SK-N-SH (cell line): ENCODE results near the gene SPATA6. TPM values are rescaled to one million over a fixed set of nuclear protein-coding genes. Genes with fewer than 3 reads are reported as not detected.

Experiments used
- CTCF ChIA-PET: fragments of 300-600, 350-600 bp; formaldehyde crosslinking; extraction: SDS; loops from one replicate; lab custom pipeline; 2021; lab: Yijun Ruan, JAX
- POLR2A ChIA-PET: fragments of 350-600 bp; sonication (Branson Sonifier 250); formaldehyde crosslinking; extraction: SDS; loops from one replicate; lab custom pipeline; 2020; ENCODE audit warnings: antibody characterized with exemption, inconsistent platforms; lab: Yijun Ruan, JAX
- DNase-seq: peaks from one replicate; pipeline ENCODE4 v3.0.0; 2012
- H2AFZ ChIP-seq: fragments of 200-600 bp; sonication (generic); 2 replicates; pipeline ENCODE4 v1.8.1; 2016; ENCODE audit warnings: antibody characterized with exemption, mild to moderate bottlenecking, low read depth
- H3F3A ChIP-seq: fragments of 200-600 bp; sonication (generic); replicated peaks from 2 replicates; pipeline ENCODE3; 2016; ENCODE audit warnings: antibody characterized with exemption, mild to moderate bottlenecking; ENCODE audit not compliant: insufficient read depth
- H3K27ac ChIP-seq, 2 experiments: fragments of 200-500 bp in 1 of 2; fragments of 200-600 bp in 1 of 2; sonication (Bioruptor generic) in 1 of 2; sonication (generic), shearing (Covaris generic) in 1 of 2; 2 replicates each; pipeline versions ENCODE4 v1.5.1 to v1.6.1; 2014 to 2016; ENCODE audit warnings: low read depth in 2 of 2, inconsistent platforms in 1 of 2, low read length in 1 of 2, mild to moderate bottlenecking in 1 of 2, mixed read lengths in 1 of 2
- H3K27me3 ChIP-seq: fragments of 200-600 bp; sonication (generic), shearing (Covaris generic); 2 replicates; pipeline ENCODE4 v1.6.1; 2016; ENCODE audit warnings: mixed run types; ENCODE audit not compliant: insufficient read depth
- H3K36me3 ChIP-seq, 2 experiments: fragments of 200-500 bp in 1 of 2; fragments of 200-600 bp in 1 of 2; sonication (Bioruptor generic) in 1 of 2; sonication (generic) in 1 of 2; replicated peaks in 1 of 2; 2 replicates each; pipeline versions ENCODE3 to v1.5.1; 2014 to 2016; ENCODE audit warnings: low read length in 1 of 2, mild to moderate bottlenecking in 1 of 2; ENCODE audit not compliant: insufficient read depth in 2 of 2, control insufficient read depth in 1 of 2
- H3K4me1 ChIP-seq, 2 experiments: fragments of 200-500 bp in 1 of 2; fragments of 200-600 bp in 1 of 2; sonication (Bioruptor generic) in 1 of 2; sonication (generic), shearing (Covaris generic) in 1 of 2; 2 replicates each; pipeline versions ENCODE4 v1.5.1 to v1.6.1; 2014 to 2016; ENCODE audit warnings: low read depth in 1 of 2, low read length in 1 of 2, mixed run types in 1 of 2; ENCODE audit not compliant: insufficient read depth in 2 of 2, control insufficient read depth in 1 of 2
- H3K4me2 ChIP-seq: fragments of 200-600 bp; sonication (generic), shearing (Covaris generic); 2 replicates; pipeline ENCODE4 v1.6.1; 2017; ENCODE audit warnings: mixed run types
- H3K4me3 ChIP-seq, 2 experiments: fragments of 200-500 bp in 1 of 2; fragments of 200-600 bp in 1 of 2; sonication (Bioruptor generic) in 1 of 2; sonication (generic), shearing (Covaris generic) in 1 of 2; 2 replicates each; pipeline versions ENCODE4 v1.5.1 to v1.8.1; 2014 to 2016; ENCODE audit warnings: low read depth in 2 of 2, inconsistent platforms in 1 of 2, low read length in 1 of 2, mild to moderate bottlenecking in 1 of 2, mixed read lengths in 1 of 2, moderate library complexity in 1 of 2
- H3K79me2 ChIP-seq: fragments of 200-600 bp; sonication (generic); 2 replicates; pipeline ENCODE4 v1.8.1; 2017; ENCODE audit warnings: mild to moderate bottlenecking; ENCODE audit not compliant: insufficient read depth
- H3K9ac ChIP-seq: fragments of 200-600 bp; sonication (generic); 2 replicates; pipeline ENCODE4 v1.6.1; 2017; ENCODE audit warnings: mixed run types
- H3K9me2 ChIP-seq: fragments of 200-600 bp; sonication (generic); 2 replicates; pipeline ENCODE4 v1.6.1; 2017; ENCODE audit warnings: mixed run types
- H3K9me3 ChIP-seq: fragments of 200-600 bp; sonication (generic); 2 replicates; pipeline ENCODE4 v1.6.1; 2017; ENCODE audit warnings: mixed run types, mild to moderate bottlenecking, moderate library complexity
- H4K20me1 ChIP-seq: fragments of 200-600 bp; sonication (generic); 2 replicates; pipeline ENCODE4 v1.6.1; 2017; ENCODE audit warnings: mild to moderate bottlenecking, mixed run types; ENCODE audit not compliant: insufficient read depth
- CHD2 ChIP-seq: fragments of 150-350 bp; IDR thresholded peaks from 2 replicates; pipeline ENCODE4 v1.6.1; 2018; ENCODE audit warnings: low read length; ENCODE audit not compliant: partially characterized antibody
- CTCF ChIP-seq: fragments of 200-600 bp; sonication (generic); IDR thresholded peaks from 2 replicates; pipeline ENCODE4 v1.6.1; 2017; ENCODE audit warnings: antibody characterized with exemption, mild to moderate bottlenecking, moderate library complexity
- ELF1 ChIP-seq: IDR thresholded peaks from 2 replicates; pipeline ENCODE4 v1.4.0; 2012
- FOSL2 ChIP-seq: IDR thresholded peaks from 2 replicates; pipeline ENCODE4 v1.4.0; 2012; ENCODE audit warnings: low read depth, mild to moderate bottlenecking, moderate library complexity, borderline replicate concordance
- FOXJ3 ChIP-seq: sonication (generic); formaldehyde crosslinking; IDR thresholded peaks from 2 replicates; pipeline ENCODE4 v1.5.1; 2020; ENCODE audit warnings: mild to moderate bottlenecking, missing genetic modification reagents
- FOXM1 ChIP-seq: IDR thresholded peaks from 2 replicates; pipeline ENCODE4 v1.4.0; 2012; ENCODE audit warnings: low read depth, mild to moderate bottlenecking
- GABPA ChIP-seq: IDR thresholded peaks from 2 replicates; pipeline ENCODE4 v1.4.0; 2012; ENCODE audit warnings: low read depth, mild to moderate bottlenecking
- MEF2A ChIP-seq: IDR thresholded peaks from 2 replicates; pipeline ENCODE4 v1.4.0; 2012; ENCODE audit warnings: low read depth, borderline replicate concordance
- MXI1 ChIP-seq: IDR thresholded peaks from 2 replicates; pipeline ENCODE4 v1.6.1; 2012; ENCODE audit warnings: mild to moderate bottlenecking, low read depth, low read length, improper control_type of control experiment
- POLR2AphosphoS5 ChIP-seq: IDR thresholded peaks from 2 replicates; pipeline ENCODE4 v1.6.1; 2012; ENCODE audit warnings: low read depth, low read length
- RAD21 ChIP-seq: IDR thresholded peaks from 2 replicates; pipeline ENCODE4 v1.6.1; 2012; ENCODE audit warnings: mild to moderate bottlenecking, low read length
- RCOR1 ChIP-seq: fragments of 150-350 bp; IDR thresholded peaks from 2 replicates; pipeline ENCODE4 v1.6.1; 2017; ENCODE audit warnings: antibody characterized with exemption, low read length
- RFX5 ChIP-seq: IDR thresholded peaks from 2 replicates; pipeline ENCODE4 v1.6.1; 2012; ENCODE audit warnings: mild to moderate bottlenecking, improper control_type of control experiment, low read length
- SMC3 ChIP-seq: IDR thresholded peaks from 2 replicates; pipeline ENCODE4 v1.6.1; 2012; ENCODE audit warnings: low read depth, low read length, improper control_type of control experiment
- TAF1 ChIP-seq: IDR thresholded peaks from 2 replicates; pipeline ENCODE4 v1.6.1; 2012; ENCODE audit warnings: low read depth, mild to moderate bottlenecking, low read length, moderate library complexity, borderline replicate concordance
- TCF12 ChIP-seq: IDR thresholded peaks from 2 replicates; pipeline ENCODE4 v1.4.0; 2012
- USF1 ChIP-seq: IDR thresholded peaks from 2 replicates; pipeline ENCODE4 v1.4.0; 2012; ENCODE audit warnings: low read depth, borderline replicate concordance
- YY1 ChIP-seq: IDR thresholded peaks from 2 replicates; pipeline ENCODE4 v1.4.0; 2012; ENCODE audit warnings: low read depth, mild to moderate bottlenecking
- ZBTB33 ChIP-seq: IDR thresholded peaks from 2 replicates; pipeline ENCODE4 v1.4.0; 2012; ENCODE audit warnings: low read depth, borderline replicate concordance
- WGBS: methylation state at CpG from one replicate; pipeline ENCODE4 v1.1.6; 2017; ENCODE audit warnings: low lambda C conversion rate; 5-methylcytosine and 5-hydroxymethylcytosine counted together
- polyA plus RNA-seq, 3 experiments: library from polyadenylated mRNA; depleted of rRNA; stranded (reverse); fragments of >200 nt; gene quantifications; 2 replicates each; pipeline ENCODE4 v1.2.3, GENCODE V29; 2012
- TF ChIP-seq, protein P1 (sequence below): IDR thresholded peaks from 2 replicates; pipeline ENCODE4 v1.4.0; 2012; ENCODE audit warnings: low read depth
- TF ChIP-seq, protein P2 (sequence below): IDR thresholded peaks from 2 replicates; pipeline ENCODE4 v1.6.1; 2012; ENCODE audit warnings: mild to moderate bottlenecking, low read depth, low read length, moderate library complexity
- TF ChIP-seq, protein P3 (sequence below): fragments of 150-350 bp; IDR thresholded peaks from 2 replicates; pipeline ENCODE4 v1.6.1; 2017; ENCODE audit warnings: antibody characterized with exemption, low read length, low read depth, borderline replicate concordance

SPATA6 gene
- polyA plus RNA-seq (2012; rRNA removed): 2.4 and 2.5 TPM in 2 replicates
- 2.8 and 3.3 TPM in 2 replicates for polyA plus RNA-seq (2012; cell fraction: cytosol; rRNA removed)
- polyA plus RNA-seq (2012; cell fraction: nucleus; rRNA removed): 2.4 and 4.8 TPM in 2 replicates

DNA sequence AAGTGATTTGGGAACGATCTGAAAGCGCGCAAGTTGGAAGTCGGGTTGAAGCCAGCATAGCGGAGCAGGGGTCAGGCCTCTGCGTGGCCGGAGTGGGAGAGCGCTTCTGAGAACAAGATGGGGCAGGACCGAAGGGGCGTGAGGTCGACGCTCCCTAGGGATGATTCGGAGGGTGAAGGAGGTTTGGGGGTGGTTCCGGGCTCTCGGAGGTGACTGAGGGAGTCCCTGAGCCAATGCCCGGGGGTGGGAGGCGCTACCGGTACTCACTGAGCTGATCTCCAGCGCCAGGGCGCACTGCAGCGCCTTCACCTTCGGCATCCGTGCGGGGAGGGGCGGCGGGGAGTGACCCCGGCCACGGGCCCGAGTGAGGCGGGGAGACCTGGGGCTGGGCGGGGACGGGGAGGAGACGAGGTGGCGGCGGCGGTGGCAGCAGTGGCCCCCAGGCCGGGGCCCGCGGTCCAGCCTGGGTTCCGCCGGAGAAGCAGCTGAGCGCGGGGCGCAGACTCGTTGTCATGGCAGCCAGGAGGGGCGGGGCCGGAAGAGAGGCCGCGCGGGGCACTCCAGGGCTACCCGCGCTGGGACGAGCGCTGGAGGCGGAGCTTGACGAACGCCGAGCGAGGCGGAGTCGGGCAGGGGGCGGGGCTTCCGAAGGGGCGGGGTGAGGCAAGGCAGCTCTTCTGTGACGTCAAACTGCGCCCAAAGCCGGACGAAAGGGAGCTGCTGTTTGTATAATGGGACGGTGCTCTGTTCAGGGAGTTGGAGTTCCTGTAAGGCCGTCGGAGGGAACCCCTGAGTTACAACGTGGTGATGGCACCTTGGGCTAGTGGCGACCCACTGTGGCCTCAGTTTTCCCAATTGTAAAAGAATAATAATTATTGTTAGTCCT is at the start of gene SPATA6:
Gene SPATA6, minus strand, starts transcription at position 514 of the 886 bp plus-strand sequence. Its CDS starts 196 bp downstream, at position 318.
- peaks cover 6% of the 10 kb centered on the region; the same call in 1 of the 2 replicates for H3K79me2 ChIP-seq
- H4K20me1 ChIP-seq: no peaks in the 10 kb centered on the region
- H2AFZ ChIP-seq: peak within 1 kb of the TSS; percentile 99
- no peaks in the 10 kb centered on the region for H3K9me3 ChIP-seq
- WGBS: 4% methylated on average over 24 of the region's 73 CpGs
- peak within 1 kb of the TSS; percentile 88 for H3K4me2 ChIP-seq
- H3K27ac ChIP-seq: peak within 1 kb of the TSS; percentile 77 to 82
- H3K36me3 ChIP-seq: peaks cover 2 to 3% of the 10 kb centered on the region in 2 experiments
- CTCF ChIA-PET: interaction anchor here (0.7 to 2.3 kb wide), 7 partner anchors 9 to 115 kb away, joined by 3 to 22 read pairs (median 3); no protein-coding TSS in a partner anchor
- no peaks in the 10 kb centered on the region for H3K27me3 ChIP-seq
- TF ChIP-seq CHD2 (peak; percentile 8), ELF1 (no peak), TAF1 (peak; percentile 31; the same call in 1 of the 2 replicates), CTCF (no peak), ZBTB33 (no peak), SMC3 (peak; percentile 5; the same call in 1 of the 2 replicates), RFX5 (no peak), USF1 (no peak), FOXM1 (no peak), MEF2A (no peak), RCOR1 (no peak), TCF12 (no peak), FOSL2 (no peak), POLR2AphosphoS5 (peak; percentile 94), FOXJ3 (no peak), GABPA (no peak; the same call in 1 of the 2 replicates), YY1 (no peak), RAD21 (no peak), MXI1 (peak; percentile 47)
- TF ChIP-seq, protein P1, sequence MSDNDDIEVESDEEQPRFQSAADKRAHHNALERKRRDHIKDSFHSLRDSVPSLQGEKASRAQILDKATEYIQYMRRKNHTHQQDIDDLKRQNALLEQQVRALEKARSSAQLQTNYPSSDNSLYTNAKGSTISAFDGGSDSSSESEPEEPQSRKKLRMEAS: 0 out of 2 replicates have a peak, but pooled peaks have one; percentile 15
- TF ChIP-seq, protein P2, sequence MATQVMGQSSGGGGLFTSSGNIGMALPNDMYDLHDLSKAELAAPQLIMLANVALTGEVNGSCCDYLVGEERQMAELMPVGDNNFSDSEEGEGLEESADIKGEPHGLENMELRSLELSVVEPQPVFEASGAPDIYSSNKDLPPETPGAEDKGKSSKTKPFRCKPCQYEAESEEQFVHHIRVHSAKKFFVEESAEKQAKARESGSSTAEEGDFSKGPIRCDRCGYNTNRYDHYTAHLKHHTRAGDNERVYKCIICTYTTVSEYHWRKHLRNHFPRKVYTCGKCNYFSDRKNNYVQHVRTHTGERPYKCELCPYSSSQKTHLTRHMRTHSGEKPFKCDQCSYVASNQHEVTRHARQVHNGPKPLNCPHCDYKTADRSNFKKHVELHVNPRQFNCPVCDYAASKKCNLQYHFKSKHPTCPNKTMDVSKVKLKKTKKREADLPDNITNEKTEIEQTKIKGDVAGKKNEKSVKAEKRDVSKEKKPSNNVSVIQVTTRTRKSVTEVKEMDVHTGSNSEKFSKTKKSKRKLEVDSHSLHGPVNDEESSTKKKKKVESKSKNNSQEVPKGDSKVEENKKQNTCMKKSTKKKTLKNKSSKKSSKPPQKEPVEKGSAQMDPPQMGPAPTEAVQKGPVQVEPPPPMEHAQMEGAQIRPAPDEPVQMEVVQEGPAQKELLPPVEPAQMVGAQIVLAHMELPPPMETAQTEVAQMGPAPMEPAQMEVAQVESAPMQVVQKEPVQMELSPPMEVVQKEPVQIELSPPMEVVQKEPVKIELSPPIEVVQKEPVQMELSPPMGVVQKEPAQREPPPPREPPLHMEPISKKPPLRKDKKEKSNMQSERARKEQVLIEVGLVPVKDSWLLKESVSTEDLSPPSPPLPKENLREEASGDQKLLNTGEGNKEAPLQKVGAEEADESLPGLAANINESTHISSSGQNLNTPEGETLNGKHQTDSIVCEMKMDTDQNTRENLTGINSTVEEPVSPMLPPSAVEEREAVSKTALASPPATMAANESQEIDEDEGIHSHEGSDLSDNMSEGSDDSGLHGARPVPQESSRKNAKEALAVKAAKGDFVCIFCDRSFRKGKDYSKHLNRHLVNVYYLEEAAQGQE: no peak
- TF ChIP-seq, protein P3, sequence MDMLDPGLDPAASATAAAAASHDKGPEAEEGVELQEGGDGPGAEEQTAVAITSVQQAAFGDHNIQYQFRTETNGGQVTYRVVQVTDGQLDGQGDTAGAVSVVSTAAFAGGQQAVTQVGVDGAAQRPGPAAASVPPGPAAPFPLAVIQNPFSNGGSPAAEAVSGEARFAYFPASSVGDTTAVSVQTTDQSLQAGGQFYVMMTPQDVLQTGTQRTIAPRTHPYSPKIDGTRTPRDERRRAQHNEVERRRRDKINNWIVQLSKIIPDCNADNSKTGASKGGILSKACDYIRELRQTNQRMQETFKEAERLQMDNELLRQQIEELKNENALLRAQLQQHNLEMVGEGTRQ: no peak
- TF ChIP-seq, all 33 proteins: peak for 6
- Histone ChIP-seq H3K9ac (peak within 1 kb of the TSS; percentile 77), H3K4me3 (peak within 1 kb of the TSS; percentile 78 to 90), H3F3A (no peaks in the 10 kb centered on the region), H3K9me2 (no peaks in the 10 kb centered on the region), H3K4me1 (peaks cover 14 to 22% of the 10 kb centered on the region in 2 experiments)
- peak; percentile 97 for DNase-seq
- POLR2A ChIA-PET: interaction anchor here (0.6 to 0.9 kb wide), 5 partner anchors 22 to 1894 kb away, joined by 3 read pairs; no protein-coding TSS in a partner anchor
